Measurements from ENCODE around the gene GFOD1.
A peak's percentile ranks its signal among the peaks of the same experiment; 100 is the strongest.

The GFOD1 gene

DNA sequence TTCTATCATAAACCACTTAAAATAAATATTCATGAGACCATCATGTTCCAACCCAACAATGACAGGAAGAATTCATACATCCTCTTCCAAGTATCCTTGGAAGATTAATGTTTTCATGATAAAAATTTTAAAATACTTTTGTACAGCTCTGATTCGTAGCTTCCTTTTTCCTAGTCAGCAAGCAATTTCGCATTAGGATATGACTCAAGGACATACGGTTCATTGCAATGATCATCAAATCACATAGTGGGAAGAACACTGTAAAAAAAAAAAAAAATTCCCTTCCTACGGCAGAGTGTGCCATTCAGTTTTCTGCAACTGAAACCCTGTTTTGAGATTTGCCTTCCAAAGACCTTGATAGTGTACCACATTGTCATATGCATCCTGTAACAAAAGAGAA lies 35.3 kb upstream of the GFOD1 start:
- peak overlapping the region in 1 of 2 donors; percentile 45 for H3K27ac ChIP-seq
- no peak for DNase-seq (ENCODE audit: low spot score)
- H3K4me3 ChIP-seq = no peak overlapping the region
- TF ChIP-seq, protein P1, sequence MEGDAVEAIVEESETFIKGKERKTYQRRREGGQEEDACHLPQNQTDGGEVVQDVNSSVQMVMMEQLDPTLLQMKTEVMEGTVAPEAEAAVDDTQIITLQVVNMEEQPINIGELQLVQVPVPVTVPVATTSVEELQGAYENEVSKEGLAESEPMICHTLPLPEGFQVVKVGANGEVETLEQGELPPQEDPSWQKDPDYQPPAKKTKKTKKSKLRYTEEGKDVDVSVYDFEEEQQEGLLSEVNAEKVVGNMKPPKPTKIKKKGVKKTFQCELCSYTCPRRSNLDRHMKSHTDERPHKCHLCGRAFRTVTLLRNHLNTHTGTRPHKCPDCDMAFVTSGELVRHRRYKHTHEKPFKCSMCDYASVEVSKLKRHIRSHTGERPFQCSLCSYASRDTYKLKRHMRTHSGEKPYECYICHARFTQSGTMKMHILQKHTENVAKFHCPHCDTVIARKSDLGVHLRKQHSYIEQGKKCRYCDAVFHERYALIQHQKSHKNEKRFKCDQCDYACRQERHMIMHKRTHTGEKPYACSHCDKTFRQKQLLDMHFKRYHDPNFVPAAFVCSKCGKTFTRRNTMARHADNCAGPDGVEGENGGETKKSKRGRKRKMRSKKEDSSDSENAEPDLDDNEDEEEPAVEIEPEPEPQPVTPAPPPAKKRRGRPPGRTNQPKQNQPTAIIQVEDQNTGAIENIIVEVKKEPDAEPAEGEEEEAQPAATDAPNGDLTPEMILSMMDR (IDR thresholded peaks at IDR 0.05) = no peak

DNA sequence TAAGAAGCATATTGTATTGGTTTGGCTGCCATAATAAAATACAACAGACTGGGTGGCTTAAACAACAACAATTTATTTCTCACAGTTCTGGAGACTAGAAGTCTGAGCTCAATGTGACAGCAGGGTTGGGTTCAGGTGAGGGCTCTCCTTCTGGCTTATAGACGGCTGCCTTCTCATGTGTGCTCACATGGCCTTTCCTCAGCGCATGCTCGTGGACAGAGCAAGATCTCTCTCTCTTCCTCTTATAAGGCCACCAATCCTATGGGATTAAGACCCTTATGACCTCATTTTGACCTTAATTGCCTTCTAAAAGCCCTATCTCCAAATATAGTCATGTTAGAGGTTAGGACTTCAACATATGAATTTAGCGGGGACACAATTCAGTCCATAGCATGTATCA lies 32.4 kb upstream of the GFOD1 start:
- TF ChIP-seq, protein P1 (IDR thresholded peaks at IDR 0.05) = no peak
- no peak overlapping the region for H3K4me3 ChIP-seq
- DNase-seq (ENCODE audit: low spot score) = no peak
- no peak overlapping the region for H3K27ac ChIP-seq

DNA sequence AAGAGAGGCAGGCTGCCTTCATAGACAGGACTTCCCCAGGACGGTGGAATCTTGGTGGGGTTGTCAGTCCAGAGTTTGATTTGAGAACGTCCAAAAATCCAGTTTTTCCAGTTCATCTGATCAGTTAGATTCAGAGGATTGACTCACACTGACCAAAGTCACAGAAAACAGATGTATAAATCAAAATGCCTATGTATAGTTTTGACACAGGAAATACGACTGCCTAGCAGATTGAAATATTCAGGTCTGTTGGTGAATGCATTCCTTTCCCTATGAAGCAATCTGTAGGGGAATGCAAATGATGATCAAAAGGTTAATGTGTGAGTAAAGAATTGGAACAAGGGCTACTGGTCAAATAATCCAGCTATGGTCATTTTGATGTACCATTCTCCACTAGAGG lies 29.7 kb upstream of the GFOD1 start:
- no peak for DNase-seq (ENCODE audit: low spot score)
- Histone ChIP-seq H3K27ac (no peak overlapping the region), H3K4me3 (no peak overlapping the region)
- TF ChIP-seq, protein P1 (IDR thresholded peaks at IDR 0.05) = no peak

DNA sequence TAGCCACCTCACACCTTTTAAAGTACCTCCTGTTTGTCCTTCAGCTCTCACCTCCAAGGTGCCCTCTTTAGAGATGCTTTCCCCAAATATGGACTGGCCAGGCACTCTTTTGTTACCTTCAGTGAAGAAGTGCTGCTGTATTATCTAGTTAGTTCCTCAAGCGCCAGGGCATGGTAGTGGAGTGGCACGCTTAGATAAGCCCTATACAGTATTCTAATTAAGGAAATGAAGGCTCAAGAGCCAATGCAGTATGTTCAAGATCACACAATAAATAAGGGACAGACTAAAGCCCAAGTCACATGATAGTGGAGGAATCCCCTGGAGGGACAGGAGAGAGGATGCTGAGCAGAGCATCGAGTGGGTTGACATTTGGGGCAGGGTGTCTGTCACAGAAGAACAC lies 28.5 kb upstream of the GFOD1 start:
- Histone ChIP-seq H3K27ac (no peak overlapping the region), H3K4me3 (no peak overlapping the region)
- TF ChIP-seq, protein P1 (IDR thresholded peaks at IDR 0.05) = no peak
- no peak for DNase-seq (ENCODE audit: low spot score)

DNA sequence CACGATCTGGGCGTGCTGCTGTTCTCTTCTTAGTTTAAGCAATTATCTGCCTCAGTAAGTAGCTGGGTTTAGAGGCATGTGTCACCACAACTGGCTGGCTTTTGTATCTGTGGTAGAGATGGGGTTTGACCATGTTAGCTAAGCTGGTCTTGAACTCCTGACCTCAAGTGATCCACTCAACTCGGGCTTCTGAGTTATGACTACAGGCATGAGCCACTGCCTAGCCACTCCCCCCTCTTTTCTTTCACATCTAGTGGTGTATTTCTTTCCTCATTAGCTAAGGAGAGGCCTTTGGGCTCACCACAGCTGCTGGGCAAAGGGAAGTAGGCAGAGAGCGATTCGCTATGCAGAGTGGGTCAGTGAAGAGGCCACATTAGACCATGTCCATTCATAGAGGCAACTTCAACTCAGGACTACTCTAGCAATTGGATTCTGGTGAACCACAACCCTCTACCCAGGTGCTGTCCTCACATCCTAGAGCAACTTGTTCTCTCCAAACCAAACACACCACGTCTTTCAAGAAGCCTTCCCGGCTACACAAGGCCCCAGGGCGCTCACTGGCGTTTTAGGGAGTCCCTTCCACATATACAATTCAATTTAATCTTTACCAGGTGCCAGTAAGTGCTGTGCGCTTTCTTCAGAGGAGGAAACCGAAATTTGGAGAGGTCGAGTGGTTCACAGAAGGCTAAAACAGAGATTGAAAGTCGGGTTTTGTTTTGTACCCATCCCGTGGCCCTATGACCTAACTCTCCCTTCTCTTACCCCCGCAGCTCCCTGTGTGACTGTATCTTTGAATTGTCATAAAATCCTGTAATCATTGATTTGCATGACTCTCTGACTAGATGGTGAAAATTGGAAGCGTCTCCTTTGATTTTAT lies 26.5 kb upstream of the GFOD1 start:
- DNase-seq (ENCODE audit: low spot score) = no peak

DNA sequence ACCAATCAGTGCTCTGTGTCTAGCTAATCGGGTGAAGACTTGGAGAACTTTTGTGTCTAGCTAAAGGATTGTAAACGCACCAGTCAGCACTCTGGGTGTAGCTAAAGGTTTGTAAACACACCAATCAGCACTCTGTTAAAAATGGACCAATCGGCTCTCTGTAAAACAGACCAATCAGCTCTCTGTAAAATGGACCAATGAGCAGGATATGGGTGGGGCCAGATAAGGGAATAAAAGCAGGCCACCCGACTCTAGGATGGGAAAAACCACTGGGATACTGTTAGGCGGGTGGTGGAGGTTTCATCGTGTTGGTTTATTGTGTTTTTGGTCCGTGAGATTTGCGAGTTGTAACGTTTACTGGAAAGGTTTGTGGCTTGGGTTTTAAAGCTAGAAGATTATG lies 25.5 kb upstream of the GFOD1 start:
- TF ChIP-seq, protein P1 (IDR thresholded peaks at IDR 0.05) = no peak
- Histone ChIP-seq H3K27ac (no peak overlapping the region), H3K4me3 (no peak overlapping the region)
- DNase-seq (ENCODE audit: low spot score) = no peak

More for the DNA sequence above, 26.5 kb upstream of the GFOD1 start:
- Histone ChIP-seq H3K4me3 (no peak overlapping the region), H3K27ac (no peak overlapping the region)
- TF ChIP-seq, protein P1 (IDR thresholded peaks at IDR 0.05) = no peak
